Uterus (tissue), 4 donors: Measurements from ENCODE around the gene LPCAT3. TPM values are rescaled to one million over a fixed set of nuclear protein-coding genes. Genes with fewer than 3 reads are reported as not detected.

ENCODE experiments used
- DNase-seq, 2 donors: peaks; one replicate each; pipeline ENCODE4 v3.0.0-alpha.2; 2019 to 2020
- H3K27ac ChIP-seq, 2 donors: fragments of 200-600 bp; sonication (generic); 1 replicate in 1 of 2; 2 replicates in 1 of 2; pipeline ENCODE4 v1.5.1; 2016 to 2018
- H3K27me3 ChIP-seq, 2 donors: fragments of 200-600 bp; sonication (generic); one replicate each; pipeline ENCODE4 v1.5.1; 2018 to 2019; ENCODE audit warnings: control low read depth in 1 of 2
- H3K36me3 ChIP-seq, 2 donors: fragments of 200-600 bp; sonication (generic); one replicate each; pipeline ENCODE4 v1.5.1; 2019; ENCODE audit warnings: control low read depth in 1 of 2
- H3K4me1 ChIP-seq, 2 donors: fragments of 200-600 bp; sonication (generic); one replicate each; pipeline ENCODE4 v1.5.1; 2018 to 2019; ENCODE audit warnings: control low read depth in 1 of 2
- H3K4me3 ChIP-seq, 2 donors: fragments of 200-600 bp; sonication (generic); 1 replicate in 1 of 2; 2 replicates in 1 of 2; pipeline ENCODE4 v1.5.1; 2018 to 2019; ENCODE audit warnings: mild to moderate bottlenecking in 1 of 2
- H3K9me3 ChIP-seq, 2 donors: fragments of 200-600 bp; sonication (generic); one replicate each; pipeline ENCODE4 v1.5.1; 2019; ENCODE audit warnings: control low read depth in 1 of 2
- POLR2A ChIP-seq, 2 donors: fragments of 450-650 bp; IDR thresholded peaks; one replicate each; pipeline ENCODE4 v1.6.1; 2016; ENCODE audit warnings: antibody characterized with exemption in 2 of 2, mild to moderate bottlenecking in 1 of 2, moderate library complexity in 1 of 2
- intact Hi-C: fragments of 100-400 bp; cut with DNase I; formaldehyde crosslinking; loops from one replicate; pipeline ENCODE4 v1.15.1; 2023; ENCODE audit warnings: low total_unique reads
- microRNA counts, 2 donors: library from miRNA; unstranded; fragments of <30 nt; microRNA quantifications; one replicate each; lab custom pipeline; 2016 to 2017
- microRNA-seq: library from miRNA; unstranded; fragments of <30 nt; microRNA quantifications from one replicate; pipeline ENCODE4, GENCODE V29; 2016; ENCODE audit warnings: borderline microRNAs expressed, borderline replicate concordance
- small RNA-seq: library from RNA; depleted of rRNA; stranded (forward); fragments of <200 nt; gene quantifications from one replicate; pipeline ENCODE3, GENCODE V24; 2016
- total RNA-seq, 4 donors: library from RNA; depleted of rRNA in 3 of 4; stranded (reverse); fragments of >200 nt in 3 of 4; gene quantifications; one replicate each; pipeline versions ENCODE4 v1.1.0 to v1.2.4, GENCODE V29; 2014 to 2023
- TF ChIP-seq, protein P1 (sequence below), 4 experiments: fragments of 200-600 bp in 2 of 4; fragments of 450-650 bp in 2 of 4; sonication (generic) in 2 of 4; IDR thresholded peaks; one replicate each; pipeline ENCODE4 v1.5.1; 2016 to 2019; ENCODE audit warnings: antibody characterized with exemption in 4 of 4, mild to moderate bottlenecking in 2 of 4, moderate library complexity in 1 of 4
- donor health status: DM: yes; HTN: yes; CAD: no.

Gene LPCAT3
- total RNA-seq, 4 donors from 2014 or later, result 10.2 to 45.1 (median 17.1) TPM

DNA sequence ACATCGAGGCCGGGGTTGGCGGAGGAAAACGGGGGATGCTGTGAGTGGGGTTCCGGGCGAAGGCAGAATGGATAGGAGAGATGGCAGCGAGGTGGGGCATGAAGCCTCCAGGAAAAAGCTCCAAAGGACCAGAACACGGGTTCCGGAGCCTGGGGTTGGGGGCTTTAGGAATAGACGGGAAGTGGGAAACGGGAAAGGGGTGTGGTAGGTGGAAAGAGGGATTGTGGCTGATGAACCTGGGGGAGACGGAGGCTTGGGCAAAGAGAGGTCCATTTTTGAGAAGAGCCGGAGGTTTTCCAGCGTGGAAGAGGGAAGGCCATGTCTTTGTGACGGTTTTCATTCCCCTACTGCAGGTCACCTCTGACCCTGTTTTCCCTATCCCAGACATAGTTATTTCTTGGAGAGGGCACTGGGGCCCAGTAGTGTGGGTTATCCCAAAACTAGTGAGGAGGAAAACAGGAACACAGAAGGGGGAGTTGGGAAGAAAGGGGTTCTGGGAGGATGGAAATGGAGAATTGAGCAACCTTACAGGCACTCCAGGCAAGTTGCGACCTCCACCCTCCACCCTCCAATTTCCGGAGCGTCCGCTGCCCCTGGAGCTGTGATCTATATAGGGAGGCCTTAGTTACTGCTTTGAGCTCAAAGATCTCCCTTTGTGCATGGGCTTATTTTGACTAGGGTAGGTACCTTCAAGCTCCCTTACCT, 89.4 kb downstream of the LPCAT3 start:
- TF ChIP-seq, protein P1, sequence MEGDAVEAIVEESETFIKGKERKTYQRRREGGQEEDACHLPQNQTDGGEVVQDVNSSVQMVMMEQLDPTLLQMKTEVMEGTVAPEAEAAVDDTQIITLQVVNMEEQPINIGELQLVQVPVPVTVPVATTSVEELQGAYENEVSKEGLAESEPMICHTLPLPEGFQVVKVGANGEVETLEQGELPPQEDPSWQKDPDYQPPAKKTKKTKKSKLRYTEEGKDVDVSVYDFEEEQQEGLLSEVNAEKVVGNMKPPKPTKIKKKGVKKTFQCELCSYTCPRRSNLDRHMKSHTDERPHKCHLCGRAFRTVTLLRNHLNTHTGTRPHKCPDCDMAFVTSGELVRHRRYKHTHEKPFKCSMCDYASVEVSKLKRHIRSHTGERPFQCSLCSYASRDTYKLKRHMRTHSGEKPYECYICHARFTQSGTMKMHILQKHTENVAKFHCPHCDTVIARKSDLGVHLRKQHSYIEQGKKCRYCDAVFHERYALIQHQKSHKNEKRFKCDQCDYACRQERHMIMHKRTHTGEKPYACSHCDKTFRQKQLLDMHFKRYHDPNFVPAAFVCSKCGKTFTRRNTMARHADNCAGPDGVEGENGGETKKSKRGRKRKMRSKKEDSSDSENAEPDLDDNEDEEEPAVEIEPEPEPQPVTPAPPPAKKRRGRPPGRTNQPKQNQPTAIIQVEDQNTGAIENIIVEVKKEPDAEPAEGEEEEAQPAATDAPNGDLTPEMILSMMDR (IDR thresholded peaks at IDR 0.05), result no peak
- TF ChIP-seq POLR2A (IDR thresholded peaks at IDR 0.05), result no peak
- H3K9me3 ChIP-seq, result no peaks in the 10 kb centered on the region
- H3K36me3 ChIP-seq, result no peaks in the 10 kb centered on the region
- peak overlapping the region; percentile 74 to 93 for H3K4me3 ChIP-seq
- peaks cover 16 to 25% of the 10 kb centered on the region in 2 donors for H3K4me1 ChIP-seq
- intact Hi-C loops, result no loop called here
- H3K27me3 ChIP-seq, result no peaks in the 10 kb centered on the region
- H3K27ac ChIP-seq, result peak overlapping the region; percentile 97 to 99
- DNase-seq, result no peak

DNA sequence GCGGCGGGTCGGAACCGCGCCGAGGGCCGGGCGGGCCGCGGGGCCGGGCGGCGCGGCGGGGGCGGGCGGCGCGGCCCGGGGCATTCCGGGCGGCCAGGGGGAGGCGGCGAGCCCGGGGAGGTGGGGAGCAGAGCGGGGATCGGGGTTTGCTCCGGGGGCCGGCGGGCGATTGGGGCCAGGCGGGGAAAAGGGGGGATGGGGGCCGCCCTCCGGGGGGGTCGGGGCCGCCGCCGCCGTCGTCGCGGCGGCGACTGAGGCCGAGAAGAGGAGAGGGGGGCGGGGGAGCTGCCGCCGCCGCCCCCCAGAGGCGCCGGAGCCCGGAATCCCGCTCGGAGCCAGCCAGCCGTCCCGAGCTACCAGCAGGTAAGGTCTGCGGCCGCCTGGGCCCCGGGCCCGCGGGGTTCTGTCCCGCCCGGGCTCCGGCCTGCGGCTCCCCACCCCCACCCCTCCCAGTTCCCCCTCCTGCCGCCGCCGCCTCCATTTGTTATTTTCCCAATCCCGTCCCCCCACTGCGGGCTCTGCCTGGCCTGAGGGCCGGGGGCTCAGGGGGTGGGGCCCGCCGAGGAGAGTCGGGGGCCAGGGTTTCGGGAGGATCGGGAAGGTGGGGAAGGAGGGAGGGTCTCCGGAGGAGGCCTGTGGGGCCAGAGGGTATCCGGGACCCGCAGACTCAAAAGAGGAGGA, 90.1 kb downstream of the LPCAT3 start:
- no peaks in the 10 kb centered on the region for H3K36me3 ChIP-seq
- no peaks in the 10 kb centered on the region for H3K27me3 ChIP-seq
- TF ChIP-seq POLR2A (IDR thresholded peaks at IDR 0.05), result no peak
- TF ChIP-seq, protein P1 (IDR thresholded peaks at IDR 0.05), result no peak
- intact Hi-C loops, result no loop called here
- H3K27ac ChIP-seq, result peak overlapping the region; percentile 97 to 99
- no peaks in the 10 kb centered on the region for H3K9me3 ChIP-seq
- H3K4me1 ChIP-seq, result peaks cover 10 to 18% of the 10 kb centered on the region in 2 donors
- peak overlapping the region; percentile 74 to 93 for H3K4me3 ChIP-seq
- DNase-seq, result peak; percentile 47 to 51

DNA sequence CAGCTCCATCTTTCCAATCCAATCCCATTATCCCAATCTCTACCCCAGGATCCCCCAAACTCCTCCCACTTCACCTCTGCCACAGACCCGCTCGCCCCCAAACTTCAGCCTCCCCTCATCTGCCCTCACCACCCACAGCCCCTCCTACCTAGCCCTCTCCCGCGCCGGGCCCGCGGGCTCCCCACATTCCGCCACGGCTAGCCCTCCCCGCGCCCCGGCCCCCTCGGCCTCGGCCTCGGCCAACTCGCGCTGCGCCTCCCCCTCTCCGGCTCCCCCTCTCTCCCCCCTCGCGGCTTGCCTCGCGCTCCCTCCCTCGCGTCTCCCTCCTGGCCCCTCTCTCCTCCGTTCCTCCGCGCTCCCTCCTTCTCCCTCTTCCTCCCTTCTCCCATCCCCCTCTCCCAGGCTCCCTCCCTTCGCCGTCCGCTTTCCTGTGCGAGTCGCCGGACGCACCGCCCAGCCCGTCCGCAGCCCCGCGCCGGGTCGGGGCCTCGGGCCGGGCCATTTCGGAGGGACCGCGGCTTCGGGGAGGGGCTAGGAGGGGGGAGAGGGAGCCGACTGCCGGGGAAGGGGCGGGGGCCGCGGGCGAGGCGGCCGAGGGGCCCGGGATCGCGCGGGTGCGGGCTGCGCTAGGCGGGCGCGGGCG, 90.8 kb downstream of the LPCAT3 start, which contains the start of gene ATN1:
ATN1 (plus strand) TSS at position 581 of the 643 bp plus-strand sequence. CDS start 6,043 bp downstream, outside the sequence.
- DNase-seq, result peak; percentile 92 to 94

More for the DNA sequence above, 90.8 kb downstream of the LPCAT3 start, which contains the start of gene ATN1:
- Histone ChIP-seq H3K4me3 (peak within 1 kb of the TSS; percentile 74 to 93), H3K27me3 (no peaks in the 10 kb centered on the region), H3K4me1 (peaks cover 8 to 18% of the 10 kb centered on the region in 2 donors), H3K9me3 (no peaks in the 10 kb centered on the region), H3K36me3 (no peaks in the 10 kb centered on the region), H3K27ac (peak within 1 kb of the TSS; percentile 97 to 99)
- intact Hi-C loops, result no loop called here
- TF ChIP-seq, protein P1 (IDR thresholded peaks at IDR 0.05), result peak in 1 of 4 experiments; percentile 19
- peak in 1 of 2 donors; percentile 75 for TF ChIP-seq POLR2A (IDR thresholded peaks at IDR 0.05)

MicroRNAs encoded within 50 kb of the gene (microRNA counts, 767-probe panel; counts per million panel counts)
- microRNA hsa-miR-141-3p (lab: Ali Mortazavi, UCI), result 0 counts per million in 2 donors
- 0 counts per million in 2 donors for microRNA hsa-miR-200c-3p (lab: Ali Mortazavi, UCI)

Small RNAs within 50 kb of the gene (microRNA-seq; reads per million reads assigned to microRNA genes)
- 2.9 reads per million for gene MIR141
- 137 reads per million, percentile 61 among the genes with 10 or more reads in this experiment for gene MIR200C

Small RNAs within 50 kb of the gene (small RNA-seq; reads per million reads assigned to genes)
- gene AC006512.1 (not detected), gene MIR141 (0.24 reads per million), gene MIR200C (0.18 reads per million), gene RNU7-1 (not detected), gene SCARNA12 (0.36 reads per million)

Other genes with a start within 250 kb of the LPCAT3 start
- 10 to 100 TPM in 1 of 4 donors, 1 to 10 TPM in 2, under 1 TPM in 1; 0.41 to 14.6 (median 4.0) TPM for gene LAG3, start 246.0 kb downstream of the LPCAT3 start, total RNA-seq
- gene CD4, start 228.9 kb downstream of the LPCAT3 start, total RNA-seq, result 10 to 100 TPM in 2 of 4 donors, 1 to 10 TPM in 2; 1.0 to 24.3 (median 10.4) TPM
- gene GPR162, start 196.7 kb downstream of the LPCAT3 start, total RNA-seq, result 10 to 100 TPM in 1 of 4 donors, 1 to 10 TPM in 2, under 1 TPM in 1; 0.29 to 23.1 (median 3.4) TPM
- gene P3H3, start 190.1 kb downstream of the LPCAT3 start, total RNA-seq, result 10 to 100 TPM; 27.4 to 90.1 (median 59.9) TPM
- 10 to 100 TPM in 1 of 4 donors, 1 to 10 TPM in 1, under 1 TPM in 1, not detected in 1; under 0.01 to 18.3 (median 2.7) TPM for gene GNB3, start 177.6 kb downstream of the LPCAT3 start, total RNA-seq
- gene CDCA3, start 167.2 kb downstream of the LPCAT3 start, total RNA-seq, result 1 to 10 TPM in 1 of 4 donors, under 1 TPM in 1, not detected in 2; 0.76 to 9.6 TPM
- 10 to 100 TPM; 37.1 to 68.6 (median 52.8) TPM for gene USP5, start 166.3 kb downstream of the LPCAT3 start, total RNA-seq
- gene TPI1, start 150.9 kb downstream of the LPCAT3 start, total RNA-seq, result 100 to 1,000 TPM; 159 to 307 (median 240) TPM
- 10 to 100 TPM in 1 of 4 donors, 1 to 10 TPM in 3; 2.8 to 11.3 (median 5.0) TPM for gene SPSB2, start 145.2 kb downstream of the LPCAT3 start, total RNA-seq
- gene LRRC23, start 113.7 kb downstream of the LPCAT3 start, total RNA-seq, result 10 to 100 TPM in 2 of 4 donors, 1 to 10 TPM in 1, under 1 TPM in 1; 0.29 to 13.5 (median 10.6) TPM
- 10 to 100 TPM in 3 of 4 donors, 1 to 10 TPM in 1; 9.7 to 84.7 (median 24.4) TPM for gene ENO2, start 103.9 kb downstream of the LPCAT3 start, total RNA-seq
- gene ATN1, start 90.5 kb downstream of the LPCAT3 start, total RNA-seq, result 100 to 1,000 TPM in 1 of 4 donors, 10 to 100 TPM in 3; 10.8 to 283 (median 28.7) TPM
- gene RNU7-1, start 74.7 kb downstream of the LPCAT3 start, total RNA-seq, result not detected
- 1,000 to 10,000 TPM in 2 of 4 donors, 100 to 1,000 TPM in 2; 259 to 2,496 (median 1,289) TPM for gene C12orf57, start 74.5 kb downstream of the LPCAT3 start, total RNA-seq
- gene PTPN6, start 67.1 kb downstream of the LPCAT3 start, total RNA-seq, result 10 to 100 TPM in 2 of 4 donors, under 1 TPM in 2; 0.59 to 19.8 (median 5.9) TPM
- gene PHB2, start 47.8 kb downstream of the LPCAT3 start, total RNA-seq, result 100 to 1,000 TPM; 129 to 167 (median 145) TPM
- gene EMG1, start 47.6 kb downstream of the LPCAT3 start, total RNA-seq, result 10 to 100 TPM; 25.9 to 62.8 (median 44.0) TPM
- gene C1S, start 42.2 kb upstream of the LPCAT3 start, total RNA-seq, result 100 to 1,000 TPM; 172 to 554 (median 468) TPM
- gene C1R, start 74.0 kb upstream of the LPCAT3 start, total RNA-seq, result 100 to 1,000 TPM; 128 to 571 (median 411) TPM
- 100 to 1,000 TPM in 1 of 4 donors, 10 to 100 TPM in 3; 15.4 to 121 (median 37.4) TPM for gene C1RL, start 90.7 kb upstream of the LPCAT3 start, total RNA-seq
- 10 to 100 TPM in 1 of 4 donors, 1 to 10 TPM in 2, not detected in 1; 2.4 to 26.5 (median 8.2) TPM for gene RBP5, start 110.4 kb upstream of the LPCAT3 start, total RNA-seq
- 100 to 1,000 TPM in 1 of 4 donors, 10 to 100 TPM in 3; 48.1 to 113 (median 94.7) TPM for gene CLSTN3, start 111.9 kb upstream of the LPCAT3 start, total RNA-seq
- gene PEX5, start 171.2 kb upstream of the LPCAT3 start, total RNA-seq, result 10 to 100 TPM; 51.8 to 67.4 (median 58.0) TPM